Peyer's patch (tissue), 4 donors: ENCODE measurements around the gene SLX4.

Experiments
- POLR2A ChIP-seq, 2 donors: fragments of 450-650 bp; IDR thresholded peaks; one replicate each; pipeline ENCODE4 v1.5.1; 2017; ENCODE audit warnings: antibody characterized with exemption in 2 of 2, mild to moderate bottlenecking in 2 of 2, moderate library complexity in 2 of 2
- TF ChIP-seq, protein P1 (sequence below), 6 experiments: fragments of 450-650 bp in 4 of 6; fragments of 200-600 bp in 2 of 6; sonication (generic) in 1 of 6; IDR thresholded peaks; one replicate each; pipeline ENCODE4 v1.5.1; 2017 to 2019; ENCODE audit warnings: antibody characterized with exemption in 6 of 6, mild to moderate bottlenecking in 3 of 6, moderate library complexity in 1 of 6

DNA sequence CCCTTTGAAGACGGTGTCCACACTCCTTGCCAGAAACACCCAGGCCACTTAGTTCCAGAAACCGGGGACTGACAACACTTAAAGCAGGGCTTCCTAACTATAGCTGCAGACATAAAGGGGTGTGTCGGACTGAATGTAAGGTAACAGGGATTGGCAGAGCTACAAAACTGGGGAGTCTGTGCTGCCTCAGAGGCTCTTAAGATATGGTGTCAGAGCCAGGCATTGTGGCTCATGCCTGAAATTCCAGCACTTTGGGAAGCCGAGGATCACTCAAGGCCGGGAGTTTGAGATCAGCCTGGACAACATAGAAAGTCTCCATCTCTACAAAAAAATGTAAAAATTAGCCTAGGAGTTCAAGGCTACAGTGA is 20.0 kb downstream of the SLX4 start:
- TF ChIP-seq, protein P1, sequence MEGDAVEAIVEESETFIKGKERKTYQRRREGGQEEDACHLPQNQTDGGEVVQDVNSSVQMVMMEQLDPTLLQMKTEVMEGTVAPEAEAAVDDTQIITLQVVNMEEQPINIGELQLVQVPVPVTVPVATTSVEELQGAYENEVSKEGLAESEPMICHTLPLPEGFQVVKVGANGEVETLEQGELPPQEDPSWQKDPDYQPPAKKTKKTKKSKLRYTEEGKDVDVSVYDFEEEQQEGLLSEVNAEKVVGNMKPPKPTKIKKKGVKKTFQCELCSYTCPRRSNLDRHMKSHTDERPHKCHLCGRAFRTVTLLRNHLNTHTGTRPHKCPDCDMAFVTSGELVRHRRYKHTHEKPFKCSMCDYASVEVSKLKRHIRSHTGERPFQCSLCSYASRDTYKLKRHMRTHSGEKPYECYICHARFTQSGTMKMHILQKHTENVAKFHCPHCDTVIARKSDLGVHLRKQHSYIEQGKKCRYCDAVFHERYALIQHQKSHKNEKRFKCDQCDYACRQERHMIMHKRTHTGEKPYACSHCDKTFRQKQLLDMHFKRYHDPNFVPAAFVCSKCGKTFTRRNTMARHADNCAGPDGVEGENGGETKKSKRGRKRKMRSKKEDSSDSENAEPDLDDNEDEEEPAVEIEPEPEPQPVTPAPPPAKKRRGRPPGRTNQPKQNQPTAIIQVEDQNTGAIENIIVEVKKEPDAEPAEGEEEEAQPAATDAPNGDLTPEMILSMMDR (IDR thresholded peaks at IDR 0.05) = no peak
- TF ChIP-seq POLR2A (IDR thresholded peaks at IDR 0.05) = no peak
